Suppressor macrophage treated with lipopolysaccharide for 1 hour (primary cell): ENCODE measurements around the gene PTPRF.

Experiments
- DNase-seq, 3 donors: peaks; one replicate each; pipeline ENCODE4 v3.0.0-alpha.2; 2020 to 2022

PTPRF gene

DNA sequence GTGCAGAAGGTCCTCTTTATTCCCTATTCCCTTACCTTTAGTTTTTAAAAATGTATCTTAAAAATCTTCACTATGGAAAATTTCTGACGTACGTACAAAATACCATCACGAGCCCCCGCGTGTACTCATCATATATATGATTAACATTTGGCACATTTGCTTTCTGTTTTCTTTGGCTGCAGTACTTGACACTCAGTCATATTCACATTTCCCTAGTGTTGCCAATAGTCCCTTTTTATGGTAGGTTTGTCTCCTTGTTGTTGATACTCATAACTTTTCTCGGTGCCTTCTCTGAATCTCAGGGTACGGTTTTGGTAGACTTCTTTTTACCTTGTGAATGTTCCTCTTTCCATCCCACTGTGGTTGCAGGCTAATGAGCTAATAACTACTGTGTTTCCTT lies 142.6 kb downstream of the PTPRF start:
- no peak for DNase-seq
